ENCODE results near the gene ZNF578. TPM values are rescaled to one million over a fixed set of nuclear protein-coding genes. Genes with fewer than 3 reads are reported as not detected.
"Not testable (repeated sequence)": the region's sequence is repeated elsewhere in the genome, so short reads cannot be mapped to it uniquely, and the experiment has no call there.

ZNF578 gene
- total RNA-seq, 2 donors from 2014 or later: 1.5 to 1.6 TPM

DNA sequence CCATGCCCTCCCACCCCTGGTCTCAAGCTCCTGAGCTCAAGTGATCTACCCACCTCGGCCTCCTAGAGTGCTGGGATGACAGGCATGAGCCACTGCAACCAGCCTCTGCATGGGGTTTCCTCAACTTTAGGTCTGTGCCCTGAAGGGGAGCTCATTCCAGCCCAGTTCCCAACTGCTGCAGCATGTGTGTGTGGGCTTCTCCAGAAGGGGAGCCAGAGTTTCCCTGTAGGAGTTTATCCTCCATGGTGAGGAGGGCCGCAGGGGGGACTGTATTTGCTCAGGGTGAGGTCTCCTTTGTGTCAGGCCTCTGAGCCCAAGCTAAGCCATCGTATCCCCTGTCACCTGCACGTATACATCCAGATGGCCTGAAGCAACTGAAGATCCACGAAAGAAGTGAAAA is 62.8 kb downstream of the ZNF578 start:
- no peak for DNase-seq (ENCODE audit: low spot score)
- H3K4me3 ChIP-seq: no peak overlapping the region
- peaks cover 0 to 44% of the 10 kb centered on the region in 2 donors for H3K9me3 ChIP-seq
- TF ChIP-seq, protein P1, sequence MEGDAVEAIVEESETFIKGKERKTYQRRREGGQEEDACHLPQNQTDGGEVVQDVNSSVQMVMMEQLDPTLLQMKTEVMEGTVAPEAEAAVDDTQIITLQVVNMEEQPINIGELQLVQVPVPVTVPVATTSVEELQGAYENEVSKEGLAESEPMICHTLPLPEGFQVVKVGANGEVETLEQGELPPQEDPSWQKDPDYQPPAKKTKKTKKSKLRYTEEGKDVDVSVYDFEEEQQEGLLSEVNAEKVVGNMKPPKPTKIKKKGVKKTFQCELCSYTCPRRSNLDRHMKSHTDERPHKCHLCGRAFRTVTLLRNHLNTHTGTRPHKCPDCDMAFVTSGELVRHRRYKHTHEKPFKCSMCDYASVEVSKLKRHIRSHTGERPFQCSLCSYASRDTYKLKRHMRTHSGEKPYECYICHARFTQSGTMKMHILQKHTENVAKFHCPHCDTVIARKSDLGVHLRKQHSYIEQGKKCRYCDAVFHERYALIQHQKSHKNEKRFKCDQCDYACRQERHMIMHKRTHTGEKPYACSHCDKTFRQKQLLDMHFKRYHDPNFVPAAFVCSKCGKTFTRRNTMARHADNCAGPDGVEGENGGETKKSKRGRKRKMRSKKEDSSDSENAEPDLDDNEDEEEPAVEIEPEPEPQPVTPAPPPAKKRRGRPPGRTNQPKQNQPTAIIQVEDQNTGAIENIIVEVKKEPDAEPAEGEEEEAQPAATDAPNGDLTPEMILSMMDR (IDR thresholded peaks at IDR 0.05): no peak
- H3K27me3 ChIP-seq: no peaks in the 10 kb centered on the region
- peaks cover 12% of the 10 kb centered on the region for H3K36me3 ChIP-seq
- H3K4me1 ChIP-seq: no peaks in the 10 kb centered on the region
- no peak overlapping the region for H3K27ac ChIP-seq

DNA sequence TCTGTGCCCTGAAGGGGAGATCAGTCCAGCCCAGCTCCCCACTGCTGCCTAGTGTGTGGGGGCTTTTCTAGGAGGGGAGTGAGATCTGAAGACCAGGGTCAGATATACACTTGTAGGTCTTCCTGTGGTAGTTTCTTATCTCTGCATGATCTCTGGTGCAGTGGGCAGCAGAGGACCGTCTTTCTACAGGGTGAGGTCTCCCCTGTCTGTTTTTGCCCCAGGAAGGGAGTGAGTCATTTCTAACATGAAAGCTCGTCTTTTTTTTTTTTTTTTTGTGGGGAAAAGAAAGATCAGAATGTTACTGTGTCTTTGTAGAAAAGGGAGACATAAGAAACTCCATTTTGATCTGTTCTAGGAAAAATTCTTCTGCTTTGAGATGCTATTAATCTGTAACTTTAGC is 65.3 kb downstream of the ZNF578 start:
- TF ChIP-seq, protein P1 (IDR thresholded peaks at IDR 0.05): no peak

DNA sequence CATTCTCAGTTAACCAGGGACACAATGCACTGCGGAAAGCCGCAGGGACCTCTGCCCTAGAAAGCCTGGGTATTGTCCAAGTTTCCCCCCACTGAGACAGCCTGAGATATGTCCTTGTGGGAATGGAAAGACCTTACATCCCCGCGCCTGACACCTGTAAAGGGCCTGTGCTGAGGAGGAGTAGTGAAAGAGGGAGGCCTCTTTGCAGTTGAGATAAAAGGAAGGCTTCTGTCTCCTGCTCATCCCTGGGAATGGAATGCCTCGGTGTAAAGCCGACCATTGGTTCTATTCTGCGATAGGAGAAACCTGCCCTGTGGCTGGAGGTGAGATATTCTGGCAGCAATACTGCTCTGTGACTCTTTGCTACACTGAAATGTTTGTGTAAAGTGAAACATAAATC is 65.8 kb downstream of the ZNF578 start:
- H3K27me3 ChIP-seq; H3K36me3 ChIP-seq; H3K4me3 ChIP-seq; H3K4me1 ChIP-seq; DNase-seq (ENCODE audit: low spot score); H3K27ac ChIP-seq: not testable (repeated sequence)
- H3K9me3 ChIP-seq: peaks cover 0 to 17% of the 10 kb centered on the region in 2 donors

More for the DNA sequence above, 65.3 kb downstream of the ZNF578 start:
- Histone ChIP-seq H3K36me3 (no peaks in the 10 kb centered on the region), H3K27ac (no peak overlapping the region), H3K27me3 (no peaks in the 10 kb centered on the region), H3K4me1 (no peaks in the 10 kb centered on the region), H3K9me3 (peaks cover 0 to 22% of the 10 kb centered on the region in 2 donors), H3K4me3 (no peak overlapping the region)
- DNase-seq (ENCODE audit: low spot score): no peak

DNA sequence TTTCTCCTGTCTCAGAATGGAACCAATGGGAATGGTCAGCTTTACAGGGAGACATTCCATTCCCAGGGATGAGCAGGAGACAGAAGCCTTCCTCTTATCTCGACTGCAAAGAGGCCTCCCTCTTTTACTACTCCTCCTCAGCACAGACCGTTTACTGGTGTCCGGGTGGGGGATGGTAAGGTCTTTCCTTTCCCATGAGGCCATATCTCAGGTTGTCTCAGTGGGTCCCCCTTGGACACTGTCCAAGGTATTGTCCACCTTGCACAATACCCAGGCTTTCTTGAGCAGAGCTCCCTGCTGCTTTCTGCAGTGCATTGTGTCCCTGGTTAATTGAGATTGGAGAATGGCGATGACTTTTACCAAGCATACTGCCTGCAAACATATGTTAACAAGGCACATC is 66.7 kb downstream of the ZNF578 start:
- Histone ChIP-seq H3K4me1 (no peaks in the 10 kb centered on the region), H3K9me3 (peaks cover 0 to 9% of the 10 kb centered on the region in 2 donors), H3K27me3 (no peaks in the 10 kb centered on the region), H3K36me3 (no peaks in the 10 kb centered on the region), H3K4me3 (no peak overlapping the region), H3K27ac (no peak overlapping the region)
- DNase-seq (ENCODE audit: low spot score): no peak
- TF ChIP-seq, protein P1 (IDR thresholded peaks at IDR 0.05): no peak

DNA sequence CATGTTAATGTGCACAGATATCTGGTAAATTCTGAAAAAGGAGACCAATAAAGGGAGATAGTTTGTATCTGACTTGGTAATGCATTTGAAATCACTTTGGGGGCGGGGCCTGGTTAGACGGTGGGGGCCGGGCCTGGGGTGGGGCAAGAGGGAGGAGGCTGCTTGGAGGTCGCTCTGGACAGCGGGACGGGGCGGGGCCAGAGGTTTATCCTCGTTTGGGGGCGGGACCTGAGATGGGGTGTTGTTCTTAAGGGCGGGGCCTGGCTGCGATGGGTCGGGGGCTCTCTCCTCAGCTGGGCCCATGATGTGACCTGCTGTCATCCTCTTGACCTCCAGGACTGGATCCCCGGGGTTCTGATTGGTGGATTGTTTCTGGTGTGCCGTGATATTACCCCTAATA is 69.2 kb downstream of the ZNF578 start:
- peaks cover 0 to 4% of the 10 kb centered on the region in 2 donors for H3K9me3 ChIP-seq
- no peaks in the 10 kb centered on the region for H3K27me3 ChIP-seq
- no peaks in the 10 kb centered on the region for H3K36me3 ChIP-seq
- no peaks in the 10 kb centered on the region for H3K4me1 ChIP-seq
- TF ChIP-seq, protein P1 (IDR thresholded peaks at IDR 0.05): no peak
- no peak for DNase-seq (ENCODE audit: low spot score)
- no peak overlapping the region for H3K4me3 ChIP-seq
- H3K27ac ChIP-seq: no peak overlapping the region

DNA sequence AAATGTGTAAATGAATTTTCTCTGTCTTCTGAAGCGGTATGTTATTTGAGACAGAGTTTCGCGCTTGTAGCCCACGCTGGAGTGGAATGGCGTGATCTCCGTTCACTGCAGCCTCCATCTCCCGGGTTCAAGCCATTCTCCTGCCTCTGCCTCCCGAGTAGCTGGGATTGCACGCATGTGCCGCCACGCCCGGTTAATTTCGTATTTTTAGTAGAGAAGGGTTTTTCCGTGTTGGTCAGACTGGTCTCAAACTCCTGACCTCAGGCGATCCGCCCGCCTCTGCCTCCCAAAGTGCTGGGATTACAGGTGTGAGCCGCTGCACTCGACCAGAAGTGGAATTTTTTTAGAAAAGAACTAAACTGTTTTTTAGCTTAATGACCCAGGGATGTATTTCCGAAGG is 70.7 kb downstream of the ZNF578 start:
- no peak for DNase-seq (ENCODE audit: low spot score)
- H3K9me3 ChIP-seq: peaks cover 0 to 4% of the 10 kb centered on the region in 2 donors
- H3K27ac ChIP-seq: no peak overlapping the region
- H3K4me3 ChIP-seq: no peak overlapping the region
- no peaks in the 10 kb centered on the region for H3K36me3 ChIP-seq
- TF ChIP-seq, protein P1 (IDR thresholded peaks at IDR 0.05): no peak
- peaks cover 0 to 11% of the 10 kb centered on the region in 2 donors for H3K4me1 ChIP-seq
- no peaks in the 10 kb centered on the region for H3K27me3 ChIP-seq
